Glutamatergic neuron (in vitro differentiated cells): ENCODE measurements around the gene S100A6. TPM values are rescaled to one million over a fixed set of nuclear protein-coding genes. Genes with fewer than 3 reads are reported as not detected.

ENCODE experiments used
- DNase-seq: peaks from one replicate; pipeline ENCODE4 v3.0.0; 2022
- H3K27ac Mint-ChIP-seq: one replicate; pipeline ENCODE4 v1.8.0; 2020; ENCODE audit warnings: mild to moderate bottlenecking, mixed read lengths, inconsistent platforms; ENCODE audit not compliant: unreplicated experiment
- H3K27me3 Mint-ChIP-seq: one replicate; pipeline ENCODE4 v1.8.0; 2020; ENCODE audit warnings: mild to moderate bottlenecking, moderate library complexity, mixed read lengths, inconsistent platforms; ENCODE audit not compliant: unreplicated experiment
- H3K36me3 Mint-ChIP-seq: one replicate; pipeline ENCODE4 v1.8.0; 2020; ENCODE audit warnings: mild to moderate bottlenecking, mixed read lengths, inconsistent platforms; ENCODE audit not compliant: unreplicated experiment
- H3K4me1 Mint-ChIP-seq: one replicate; pipeline ENCODE4 v1.8.0; 2020; ENCODE audit warnings: mild to moderate bottlenecking, low read depth, mixed read lengths, inconsistent platforms; ENCODE audit not compliant: unreplicated experiment
- H3K4me3 Mint-ChIP-seq: one replicate; pipeline ENCODE4 v1.8.0; 2020; ENCODE audit warnings: mild to moderate bottlenecking, mixed read lengths, inconsistent platforms; ENCODE audit not compliant: unreplicated experiment
- H3K9me3 Mint-ChIP-seq: one replicate; pipeline ENCODE4 v1.8.0; 2020; ENCODE audit warnings: mild to moderate bottlenecking, moderate library complexity, mixed read lengths, inconsistent platforms; ENCODE audit not compliant: unreplicated experiment
- total RNA-seq: library from RNA; stranded (reverse); fragmentation: NEBNext Ultra II Directional; extraction: Animal tissue kit (Norgen Biotek cat#: 25700); gene quantifications from one replicate; pipeline ENCODE4 v1.2.1, GENCODE V29; 2021; ENCODE audit not compliant: unreplicated experiment
- TF ChIP-seq, protein P1 (sequence below): fragments of 200-600 bp; sonication (generic); IDR thresholded peaks from one replicate; pipeline ENCODE4 v1.5.0; 2021; ENCODE audit not compliant: partially characterized antibody, unreplicated experiment

S100A6 gene
- total RNA-seq, 1 donor from 2014 or later, result 41.9 TPM

DNA sequence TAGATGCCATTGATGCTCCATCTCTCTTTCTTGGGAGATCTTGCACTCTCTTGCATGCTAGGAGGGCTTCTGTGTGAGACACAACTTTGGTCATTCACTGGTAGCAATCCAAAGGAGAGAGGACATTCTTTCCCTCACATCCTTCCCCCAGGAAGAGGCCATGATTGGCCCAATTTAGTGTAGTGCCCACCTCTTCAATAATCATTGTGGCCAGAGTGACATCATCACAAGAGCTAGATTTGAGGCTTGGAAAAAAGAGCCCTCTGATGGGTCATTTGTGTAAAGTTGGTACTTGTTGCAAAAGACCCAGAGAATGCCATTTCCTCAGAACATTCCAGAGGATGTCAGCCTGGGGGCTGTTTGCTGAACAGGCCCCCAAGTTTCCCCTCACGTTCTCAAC lies 30.2 kb downstream of the S100A6 start:
- no peaks in the 10 kb centered on the region for H3K9me3 Mint-ChIP-seq
- H3K27ac Mint-ChIP-seq, result no peak overlapping the region
- H3K4me1 Mint-ChIP-seq, result no peaks in the 10 kb centered on the region
- DNase-seq, result no peak
- H3K36me3 Mint-ChIP-seq, result no peaks in the 10 kb centered on the region
- H3K4me3 Mint-ChIP-seq, result no peak overlapping the region
- TF ChIP-seq, protein P1, sequence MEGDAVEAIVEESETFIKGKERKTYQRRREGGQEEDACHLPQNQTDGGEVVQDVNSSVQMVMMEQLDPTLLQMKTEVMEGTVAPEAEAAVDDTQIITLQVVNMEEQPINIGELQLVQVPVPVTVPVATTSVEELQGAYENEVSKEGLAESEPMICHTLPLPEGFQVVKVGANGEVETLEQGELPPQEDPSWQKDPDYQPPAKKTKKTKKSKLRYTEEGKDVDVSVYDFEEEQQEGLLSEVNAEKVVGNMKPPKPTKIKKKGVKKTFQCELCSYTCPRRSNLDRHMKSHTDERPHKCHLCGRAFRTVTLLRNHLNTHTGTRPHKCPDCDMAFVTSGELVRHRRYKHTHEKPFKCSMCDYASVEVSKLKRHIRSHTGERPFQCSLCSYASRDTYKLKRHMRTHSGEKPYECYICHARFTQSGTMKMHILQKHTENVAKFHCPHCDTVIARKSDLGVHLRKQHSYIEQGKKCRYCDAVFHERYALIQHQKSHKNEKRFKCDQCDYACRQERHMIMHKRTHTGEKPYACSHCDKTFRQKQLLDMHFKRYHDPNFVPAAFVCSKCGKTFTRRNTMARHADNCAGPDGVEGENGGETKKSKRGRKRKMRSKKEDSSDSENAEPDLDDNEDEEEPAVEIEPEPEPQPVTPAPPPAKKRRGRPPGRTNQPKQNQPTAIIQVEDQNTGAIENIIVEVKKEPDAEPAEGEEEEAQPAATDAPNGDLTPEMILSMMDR, result no peak
- H3K27me3 Mint-ChIP-seq, result peaks cover 7% of the 10 kb centered on the region

GRCh38 chr1:153503766-153504165 lies 32.0 kb downstream of the S100A6 start:
- TF ChIP-seq, protein P1, result no peak
- no peaks in the 10 kb centered on the region for H3K4me1 Mint-ChIP-seq
- no peaks in the 10 kb centered on the region for H3K36me3 Mint-ChIP-seq
- no peak overlapping the region for H3K4me3 Mint-ChIP-seq
- peaks cover 7% of the 10 kb centered on the region for H3K27me3 Mint-ChIP-seq
- H3K27ac Mint-ChIP-seq, result no peak overlapping the region
- no peak for DNase-seq
- no peaks in the 10 kb centered on the region for H3K9me3 Mint-ChIP-seq

DNA sequence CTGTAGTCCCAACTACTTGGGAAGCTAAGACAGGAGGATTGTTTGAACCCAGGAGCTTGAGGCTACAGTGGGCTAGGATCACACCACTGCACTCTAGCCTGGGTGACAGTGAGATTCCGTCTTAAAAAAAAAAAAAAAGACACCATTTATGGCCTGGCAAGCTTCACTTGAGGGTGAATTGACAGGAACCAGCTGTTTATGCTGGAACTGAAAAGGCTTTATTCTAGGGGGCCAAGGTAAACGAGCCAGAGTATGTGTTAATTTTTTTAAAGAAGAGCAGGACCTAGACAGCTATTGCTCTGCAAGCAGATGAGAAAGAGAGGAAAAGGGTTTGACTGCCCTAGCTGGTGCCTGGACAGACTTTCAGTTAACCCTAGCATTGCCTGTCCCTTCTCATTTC lies 37.0 kb downstream of the S100A6 start:
- H3K4me1 Mint-ChIP-seq, result peaks cover 9% of the 10 kb centered on the region
- no peaks in the 10 kb centered on the region for H3K9me3 Mint-ChIP-seq
- H3K4me3 Mint-ChIP-seq, result no peak overlapping the region
- no peak overlapping the region for H3K27ac Mint-ChIP-seq
- TF ChIP-seq, protein P1, result no peak
- H3K27me3 Mint-ChIP-seq, result no peaks in the 10 kb centered on the region
- DNase-seq, result no peak
- H3K36me3 Mint-ChIP-seq, result no peaks in the 10 kb centered on the region

DNA sequence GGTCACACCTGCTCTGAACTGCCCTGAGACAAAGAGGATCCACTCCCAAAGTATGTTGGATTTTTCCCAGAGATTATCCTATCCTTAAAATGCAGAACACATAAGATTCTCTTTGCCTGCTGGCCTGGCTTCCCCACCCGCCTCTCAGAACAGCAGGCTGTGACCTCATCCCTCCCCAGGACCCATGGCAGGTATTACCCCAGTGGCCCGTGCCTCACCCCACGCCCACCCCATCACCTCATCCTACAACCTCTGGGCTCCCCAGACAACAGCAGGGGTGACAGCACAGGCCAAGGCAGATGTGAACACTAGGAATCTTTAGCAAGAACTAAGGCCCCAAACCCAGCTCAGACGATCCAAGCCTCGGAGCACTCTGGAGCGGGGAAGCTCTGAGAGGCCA lies 40.3 kb downstream of the S100A6 start:
- H3K4me1 Mint-ChIP-seq, result peaks cover 12% of the 10 kb centered on the region
- TF ChIP-seq, protein P1, result no peak
- H3K4me3 Mint-ChIP-seq, result no peak overlapping the region
- no peak for DNase-seq
- H3K36me3 Mint-ChIP-seq, result no peaks in the 10 kb centered on the region
- H3K27ac Mint-ChIP-seq, result peak overlapping the region; percentile 20
- peaks cover 4% of the 10 kb centered on the region for H3K27me3 Mint-ChIP-seq
- H3K9me3 Mint-ChIP-seq, result no peaks in the 10 kb centered on the region

GRCh38 chr1:153494976-153495535 lies 40.7 kb downstream of the S100A6 start:
- Mint-ChIP-seq H3K4me1 (peaks cover 17% of the 10 kb centered on the region), H3K9me3 (no peaks in the 10 kb centered on the region), H3K36me3 (no peaks in the 10 kb centered on the region), H3K27me3 (peaks cover 4% of the 10 kb centered on the region), H3K4me3 (no peak overlapping the region), H3K27ac (peak overlapping the region; percentile 36)
- TF ChIP-seq, protein P1, result peak; percentile 91
- peak; percentile 99 for DNase-seq
